Transverse colon (tissue), 4 donors: ENCODE measurements around the gene RPL39.

Source experiments
- EP300 ChIP-seq: sonication (generic); formaldehyde crosslinking; IDR thresholded peaks from one replicate; pipeline ENCODE4 v1.6.1; 2017; ENCODE audit warnings: antibody characterized with exemption, low read depth
- POLR2A ChIP-seq: fragments of 450-650 bp; IDR thresholded peaks from one replicate; pipeline ENCODE4 v1.6.1; 2016; ENCODE audit warnings: antibody characterized with exemption, mild to moderate bottlenecking, moderate library complexity
- POLR2AphosphoS5 ChIP-seq, 3 donors: sonication (generic); formaldehyde crosslinking; IDR thresholded peaks; one replicate each; pipeline ENCODE4 v1.6.1; 2016; ENCODE audit warnings: antibody characterized with exemption in 3 of 3
- TF ChIP-seq, protein P1 (sequence below), 5 experiments: fragments of 200-600 bp in 3 of 5; fragments of 450-650 bp in 2 of 5; sonication (generic) in 3 of 5; IDR thresholded peaks; 1 replicate in 2 of 5; 2 replicates in 3 of 5; pipeline ENCODE4 v1.5.1; 2016 to 2017; ENCODE audit warnings: antibody characterized with exemption in 5 of 5, inconsistent platforms in 3 of 5, mild to moderate bottlenecking in 2 of 5, moderate library complexity in 1 of 5

DNA sequence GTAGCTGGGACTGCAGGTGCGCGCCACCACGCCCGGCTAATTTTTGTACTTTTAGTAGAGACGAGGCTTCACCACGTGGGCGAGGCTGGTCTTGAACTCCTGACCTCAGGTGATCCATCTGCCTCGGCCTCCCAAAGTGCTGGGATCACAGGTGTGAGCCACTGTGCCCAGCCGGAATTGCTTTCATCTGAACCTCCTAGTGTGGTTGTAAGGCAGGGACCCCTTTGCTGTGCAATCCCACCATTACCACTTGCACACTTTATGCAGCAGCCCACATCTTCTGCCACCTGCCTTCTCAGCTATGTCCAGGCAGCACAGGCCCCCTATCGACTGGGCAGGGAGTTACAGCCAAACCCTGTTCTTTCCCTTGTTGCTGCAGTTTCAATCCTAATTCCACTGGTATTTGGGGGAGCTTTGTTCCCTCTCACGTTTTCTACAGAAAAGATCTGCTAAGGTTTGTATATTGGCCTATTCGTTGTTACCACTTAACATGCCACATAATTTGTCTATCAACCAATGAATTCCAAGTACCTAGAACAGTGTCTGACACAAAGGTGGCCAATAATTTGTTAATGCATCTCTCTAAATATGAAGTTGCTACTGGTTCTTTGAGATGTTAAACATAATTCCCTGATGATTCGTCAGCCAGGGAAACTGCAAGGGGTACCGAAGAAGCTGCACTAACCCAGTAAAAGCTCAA lies 6.5 kb downstream of the RPL39 start:
- TF ChIP-seq, protein P1, sequence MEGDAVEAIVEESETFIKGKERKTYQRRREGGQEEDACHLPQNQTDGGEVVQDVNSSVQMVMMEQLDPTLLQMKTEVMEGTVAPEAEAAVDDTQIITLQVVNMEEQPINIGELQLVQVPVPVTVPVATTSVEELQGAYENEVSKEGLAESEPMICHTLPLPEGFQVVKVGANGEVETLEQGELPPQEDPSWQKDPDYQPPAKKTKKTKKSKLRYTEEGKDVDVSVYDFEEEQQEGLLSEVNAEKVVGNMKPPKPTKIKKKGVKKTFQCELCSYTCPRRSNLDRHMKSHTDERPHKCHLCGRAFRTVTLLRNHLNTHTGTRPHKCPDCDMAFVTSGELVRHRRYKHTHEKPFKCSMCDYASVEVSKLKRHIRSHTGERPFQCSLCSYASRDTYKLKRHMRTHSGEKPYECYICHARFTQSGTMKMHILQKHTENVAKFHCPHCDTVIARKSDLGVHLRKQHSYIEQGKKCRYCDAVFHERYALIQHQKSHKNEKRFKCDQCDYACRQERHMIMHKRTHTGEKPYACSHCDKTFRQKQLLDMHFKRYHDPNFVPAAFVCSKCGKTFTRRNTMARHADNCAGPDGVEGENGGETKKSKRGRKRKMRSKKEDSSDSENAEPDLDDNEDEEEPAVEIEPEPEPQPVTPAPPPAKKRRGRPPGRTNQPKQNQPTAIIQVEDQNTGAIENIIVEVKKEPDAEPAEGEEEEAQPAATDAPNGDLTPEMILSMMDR (IDR thresholded peaks at IDR 0.05), result peak; percentile 38 to 46 (median 43)
- TF ChIP-seq POLR2AphosphoS5 (IDR thresholded peaks at IDR 0.05), result no peak
- TF ChIP-seq EP300, result no peak
- TF ChIP-seq POLR2A, result no peak
